Vagina (tissue), 2 donors: ENCODE results near the gene RYR3. TPM values are rescaled to one million over a fixed set of nuclear protein-coding genes. Genes with fewer than 3 reads are reported as not detected.

Source experiments
- DNase-seq, 2 donors: peaks; one replicate each; pipeline ENCODE4 v3.0.0-alpha.2; 2017; ENCODE audit errors: extremely low spot score in 2 of 2
- H3K27ac ChIP-seq: fragments of 200-600 bp; sonication (generic); one replicate; pipeline ENCODE4 v1.5.1; 2019
- H3K27me3 ChIP-seq: fragments of 200-600 bp; sonication (generic); one replicate; pipeline ENCODE4 v1.5.1; 2019
- H3K36me3 ChIP-seq, 2 donors: fragments of 200-600 bp; sonication (generic); one replicate each; pipeline ENCODE4 v1.5.1; 2017 to 2019
- H3K4me1 ChIP-seq: fragments of 200-600 bp; sonication (generic); one replicate; pipeline ENCODE4 v1.5.1; 2019
- H3K4me3 ChIP-seq, 2 donors: fragments of 200-600 bp; sonication (generic); 1 replicate in 1 of 2; 2 replicates in 1 of 2; pipeline ENCODE4 v1.5.1; 2016 to 2019
- H3K9me3 ChIP-seq: fragments of 200-600 bp; sonication (generic); one replicate; pipeline ENCODE4 v1.5.1; 2019
- POLR2A ChIP-seq, 2 donors: fragments of 450-650 bp; IDR thresholded peaks; one replicate each; pipeline ENCODE4 v1.6.1; 2017; ENCODE audit warnings: antibody characterized with exemption in 2 of 2, mild to moderate bottlenecking in 2 of 2, moderate library complexity in 2 of 2
- POLR2AphosphoS5 ChIP-seq, 2 donors: sonication (generic); formaldehyde crosslinking; IDR thresholded peaks; one replicate each; pipeline ENCODE4 v1.9.0; 2017; ENCODE audit warnings: antibody characterized with exemption in 2 of 2, mild to moderate bottlenecking in 2 of 2, low read depth in 1 of 2; ENCODE audit not compliant: insufficient read depth in 1 of 2
- intact Hi-C: fragments of 100-400 bp; cut with DNase I; formaldehyde crosslinking; loops from one replicate; pipeline ENCODE4 v1.15.1; 2023
- total RNA-seq: library from RNA; depleted of rRNA; stranded (reverse); fragments of >200 nt; gene quantifications from one replicate; pipeline ENCODE4 v1.2.3, GENCODE V29; 2016
- TF ChIP-seq, protein P1 (sequence below), 3 experiments: fragments of 450-650 bp in 2 of 3; fragments of 200-600 bp in 1 of 3; sonication (generic) in 1 of 3; IDR thresholded peaks; one replicate each; pipeline ENCODE4 v1.5.1; 2017 to 2019; ENCODE audit warnings: antibody characterized with exemption in 3 of 3, mild to moderate bottlenecking in 2 of 3, moderate library complexity in 2 of 3

The RYR3 gene
- total RNA-seq, 1 donor from 2014 or later, result 16.5 TPM

GRCh38 chr15:33326908-33327307 is 16.1 kb downstream of the RYR3 start:
- H3K36me3 ChIP-seq, result no peaks in the 10 kb centered on the region
- H3K27me3 ChIP-seq, result no peaks in the 10 kb centered on the region
- intact Hi-C loops, result no loop called here
- no peaks in the 10 kb centered on the region for H3K4me1 ChIP-seq
- no peak for DNase-seq
- no peak overlapping the region for H3K27ac ChIP-seq
- H3K9me3 ChIP-seq, result no peaks in the 10 kb centered on the region
- TF ChIP-seq POLR2A (IDR thresholded peaks at IDR 0.05) (no peak), POLR2AphosphoS5 (IDR thresholded peaks at IDR 0.05; ENCODE audit: insufficient read depth in 1 of 2, low read depth in 1 of 2) (no peak)
- TF ChIP-seq, protein P1, sequence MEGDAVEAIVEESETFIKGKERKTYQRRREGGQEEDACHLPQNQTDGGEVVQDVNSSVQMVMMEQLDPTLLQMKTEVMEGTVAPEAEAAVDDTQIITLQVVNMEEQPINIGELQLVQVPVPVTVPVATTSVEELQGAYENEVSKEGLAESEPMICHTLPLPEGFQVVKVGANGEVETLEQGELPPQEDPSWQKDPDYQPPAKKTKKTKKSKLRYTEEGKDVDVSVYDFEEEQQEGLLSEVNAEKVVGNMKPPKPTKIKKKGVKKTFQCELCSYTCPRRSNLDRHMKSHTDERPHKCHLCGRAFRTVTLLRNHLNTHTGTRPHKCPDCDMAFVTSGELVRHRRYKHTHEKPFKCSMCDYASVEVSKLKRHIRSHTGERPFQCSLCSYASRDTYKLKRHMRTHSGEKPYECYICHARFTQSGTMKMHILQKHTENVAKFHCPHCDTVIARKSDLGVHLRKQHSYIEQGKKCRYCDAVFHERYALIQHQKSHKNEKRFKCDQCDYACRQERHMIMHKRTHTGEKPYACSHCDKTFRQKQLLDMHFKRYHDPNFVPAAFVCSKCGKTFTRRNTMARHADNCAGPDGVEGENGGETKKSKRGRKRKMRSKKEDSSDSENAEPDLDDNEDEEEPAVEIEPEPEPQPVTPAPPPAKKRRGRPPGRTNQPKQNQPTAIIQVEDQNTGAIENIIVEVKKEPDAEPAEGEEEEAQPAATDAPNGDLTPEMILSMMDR (IDR thresholded peaks at IDR 0.05), result no peak
- H3K4me3 ChIP-seq, result no peak overlapping the region

DNA sequence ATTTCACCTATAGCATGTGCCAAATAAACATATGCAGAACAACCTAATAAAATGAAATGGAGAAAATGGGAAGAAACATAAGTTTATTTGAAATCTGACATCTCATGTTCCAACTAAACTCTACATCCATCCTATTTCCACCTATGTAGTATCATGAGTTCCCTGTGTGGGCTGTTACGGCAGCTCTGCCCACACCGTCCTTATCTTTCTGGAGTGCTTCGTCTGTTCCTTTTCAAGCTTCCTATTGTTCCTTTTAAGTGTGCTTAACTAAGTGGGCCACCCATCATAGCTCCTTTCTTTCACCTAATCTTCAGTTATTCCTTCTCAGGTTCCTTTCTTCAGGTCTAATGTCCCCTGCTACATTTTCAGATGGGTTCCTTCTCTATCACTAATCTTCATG is 17.3 kb downstream of the RYR3 start:
- no peaks in the 10 kb centered on the region for H3K36me3 ChIP-seq
- no peaks in the 10 kb centered on the region for H3K4me1 ChIP-seq
- H3K4me3 ChIP-seq, result no peak overlapping the region
- H3K27ac ChIP-seq, result no peak overlapping the region
- H3K27me3 ChIP-seq, result no peaks in the 10 kb centered on the region
- no peak for DNase-seq
- TF ChIP-seq POLR2AphosphoS5 (IDR thresholded peaks at IDR 0.05; ENCODE audit: insufficient read depth in 1 of 2, low read depth in 1 of 2) (no peak), POLR2A (IDR thresholded peaks at IDR 0.05) (no peak)
- TF ChIP-seq, protein P1 (IDR thresholded peaks at IDR 0.05), result no peak
- intact Hi-C loops, result no loop called here
- H3K9me3 ChIP-seq, result no peaks in the 10 kb centered on the region

DNA sequence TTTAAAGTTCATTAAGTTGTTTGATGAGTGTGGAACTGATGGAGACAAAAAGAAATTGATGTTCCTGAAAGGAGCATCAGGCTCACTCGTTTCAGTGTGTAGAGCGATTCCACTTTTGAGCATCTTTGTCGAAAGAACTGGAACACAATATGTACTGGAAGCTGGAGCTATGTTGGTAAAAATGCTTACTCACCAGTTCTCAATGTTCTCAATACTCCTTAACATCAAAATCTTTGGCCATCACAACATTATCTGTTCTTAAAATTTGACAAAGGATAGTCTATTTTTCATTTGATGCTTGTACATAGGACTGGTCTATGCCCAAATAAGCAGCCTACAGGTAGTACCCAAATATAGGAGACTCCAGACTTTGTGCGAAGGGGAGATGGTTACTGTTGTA is 18.7 kb downstream of the RYR3 start:
- H3K9me3 ChIP-seq, result no peaks in the 10 kb centered on the region
- H3K4me3 ChIP-seq, result no peak overlapping the region
- H3K36me3 ChIP-seq, result no peaks in the 10 kb centered on the region
- no peaks in the 10 kb centered on the region for H3K27me3 ChIP-seq
- TF ChIP-seq POLR2AphosphoS5 (IDR thresholded peaks at IDR 0.05; ENCODE audit: insufficient read depth in 1 of 2, low read depth in 1 of 2) (no peak), POLR2A (IDR thresholded peaks at IDR 0.05) (no peak)
- TF ChIP-seq, protein P1 (IDR thresholded peaks at IDR 0.05), result no peak
- H3K4me1 ChIP-seq, result no peaks in the 10 kb centered on the region
- intact Hi-C loops, result no loop called here
- DNase-seq, result no peak
- no peak overlapping the region for H3K27ac ChIP-seq

- intact Hi-C loops, result no loop called here
- Histone ChIP-seq H3K27ac (no peak overlapping the region), H3K36me3 (no peaks in the 10 kb centered on the region), H3K4me1 (no peaks in the 10 kb centered on the region), H3K4me3 (no peak overlapping the region), H3K9me3 (no peaks in the 10 kb centered on the region), H3K27me3 (no peaks in the 10 kb centered on the region)
- TF ChIP-seq POLR2A (IDR thresholded peaks at IDR 0.05), result no peak
- no peak for TF ChIP-seq POLR2AphosphoS5 (IDR thresholded peaks at IDR 0.05; ENCODE audit: insufficient read depth in 1 of 2, low read depth in 1 of 2)
- TF ChIP-seq, protein P1 (IDR thresholded peaks at IDR 0.05), result no peak
- no peak for DNase-seq
Measured at GRCh38 chr15:33330931-33331330, 20.2 kb downstream of the RYR3 start.

- no peak overlapping the region for H3K27ac ChIP-seq
- no peaks in the 10 kb centered on the region for H3K4me1 ChIP-seq
- no peak overlapping the region for H3K4me3 ChIP-seq
- intact Hi-C loops, result no loop called here
- no peaks in the 10 kb centered on the region for H3K27me3 ChIP-seq
- H3K36me3 ChIP-seq, result no peaks in the 10 kb centered on the region
- H3K9me3 ChIP-seq, result no peaks in the 10 kb centered on the region
- DNase-seq, result no peak
- TF ChIP-seq POLR2AphosphoS5 (IDR thresholded peaks at IDR 0.05; ENCODE audit: insufficient read depth in 1 of 2, low read depth in 1 of 2), result no peak
- no peak for TF ChIP-seq POLR2A (IDR thresholded peaks at IDR 0.05)
- TF ChIP-seq, protein P1 (IDR thresholded peaks at IDR 0.05), result no peak
Measured at GRCh38 chr15:33341953-33342352, 31.2 kb downstream of the RYR3 start.
